IPS-20b (cell line): ENCODE data around the gene ROR1.

Experiments
- H3K27ac ChIP-seq: one replicate; pipeline ENCODE4 v1.5.1; 2013; ENCODE audit warnings: low read length
- H3K27me3 ChIP-seq: 2 replicates; pipeline ENCODE4 v1.6.1; 2013; ENCODE audit warnings: mild to moderate bottlenecking, low read length, inconsistent platforms; ENCODE audit not compliant: insufficient read depth
- H3K36me3 ChIP-seq: 2 replicates; pipeline ENCODE4 v1.6.1; 2013; ENCODE audit warnings: low read depth, mild to moderate bottlenecking, inconsistent platforms, low read length, moderate library complexity; ENCODE audit not compliant: insufficient read depth
- H3K4me1 ChIP-seq: 2 replicates; pipeline ENCODE4 v1.6.1; 2013; ENCODE audit warnings: mild to moderate bottlenecking, control low read depth, inconsistent platforms, low read length, moderate library complexity; ENCODE audit not compliant: insufficient read depth
- H3K4me3 ChIP-seq: 2 replicates; pipeline ENCODE4 v1.5.1; 2013; ENCODE audit warnings: mild to moderate bottlenecking, low read length, inconsistent platforms
- H3K9ac ChIP-seq: 2 replicates; pipeline ENCODE4 v1.6.1; 2013; ENCODE audit warnings: low read depth, mild to moderate bottlenecking, inconsistent platforms, low read length, moderate library complexity
- H3K9me3 ChIP-seq: 2 replicates; pipeline ENCODE4 v1.6.1; 2013; ENCODE audit warnings: mild to moderate bottlenecking, low read depth, low read length, inconsistent platforms; ENCODE audit not compliant: insufficient read depth

ROR1 gene

DNA sequence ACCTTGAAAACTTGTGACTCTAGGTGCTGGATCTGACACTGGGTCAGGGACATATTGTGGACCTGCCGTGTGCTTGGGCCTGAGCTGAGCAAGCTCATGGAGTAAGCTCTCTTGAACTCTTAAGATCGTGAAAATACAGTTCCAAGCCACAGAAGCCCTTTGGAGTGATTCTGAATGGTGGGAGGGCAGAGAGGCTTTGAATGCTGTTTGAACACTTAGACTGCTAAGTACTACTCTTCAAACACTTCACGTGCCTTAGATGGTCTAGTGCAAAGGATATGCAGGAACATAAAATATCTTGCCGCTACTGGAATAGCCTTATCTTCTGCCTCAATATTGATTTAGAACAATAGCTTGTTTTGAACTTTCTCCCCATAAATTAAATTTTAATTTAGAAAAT lies 21.6 kb downstream of the ROR1 start:
- H3K9me3 ChIP-seq: no peaks in the 10 kb centered on the region
- peak overlapping the region; percentile 0; the same call in 1 of the 2 replicates for H3K4me3 ChIP-seq
- H3K27ac ChIP-seq: peak overlapping the region; percentile 35
- no peaks in the 10 kb centered on the region for H3K27me3 ChIP-seq
- H3K36me3 ChIP-seq: peaks cover 7% of the 10 kb centered on the region; the same call in 1 of the 2 replicates
- peaks cover 78% of the 10 kb centered on the region for H3K4me1 ChIP-seq
- peak overlapping the region; percentile 8; the same call in 1 of the 2 replicates for H3K9ac ChIP-seq

DNA sequence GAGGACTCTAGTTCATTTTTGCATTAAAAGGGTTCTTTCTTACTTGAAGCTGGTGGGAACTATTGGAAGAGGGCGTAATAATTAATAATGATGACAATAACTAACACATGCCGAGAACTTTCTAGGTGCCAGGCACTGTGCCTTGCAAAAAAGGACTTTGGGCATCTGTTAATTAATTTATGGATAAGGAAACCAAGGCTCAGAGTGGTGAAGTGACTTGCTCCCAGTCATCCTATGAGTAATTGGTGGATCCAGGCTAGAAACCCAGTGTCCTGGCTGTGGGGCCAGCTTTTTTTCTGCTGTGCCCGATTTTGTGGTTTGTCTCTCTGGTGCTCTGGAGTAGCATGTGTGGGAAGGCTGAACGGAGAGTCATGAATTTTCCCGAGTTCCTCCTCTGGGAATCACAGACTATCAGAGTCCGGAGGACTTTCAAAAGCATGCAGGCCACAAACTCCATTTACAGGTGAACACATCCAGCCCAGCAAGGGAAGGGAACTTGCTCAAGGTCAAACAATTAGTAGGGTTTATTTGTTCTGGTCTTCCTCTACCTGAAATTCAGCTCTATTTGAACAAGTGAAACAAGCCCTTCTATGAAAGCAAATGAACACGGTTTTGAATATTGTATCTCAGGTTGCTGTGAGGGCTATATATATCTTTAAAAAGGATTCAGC lies 23.4 kb downstream of the ROR1 start:
- H3K4me1 ChIP-seq: peaks cover 67% of the 10 kb centered on the region
- H3K27me3 ChIP-seq: no peaks in the 10 kb centered on the region
- no peak overlapping the region; the same call in 1 of the 2 replicates for H3K9ac ChIP-seq
- peaks cover 3% of the 10 kb centered on the region; the same call in 1 of the 2 replicates for H3K36me3 ChIP-seq
- no peak overlapping the region for H3K4me3 ChIP-seq
- H3K9me3 ChIP-seq: no peaks in the 10 kb centered on the region
- H3K27ac ChIP-seq: no peak overlapping the region

DNA sequence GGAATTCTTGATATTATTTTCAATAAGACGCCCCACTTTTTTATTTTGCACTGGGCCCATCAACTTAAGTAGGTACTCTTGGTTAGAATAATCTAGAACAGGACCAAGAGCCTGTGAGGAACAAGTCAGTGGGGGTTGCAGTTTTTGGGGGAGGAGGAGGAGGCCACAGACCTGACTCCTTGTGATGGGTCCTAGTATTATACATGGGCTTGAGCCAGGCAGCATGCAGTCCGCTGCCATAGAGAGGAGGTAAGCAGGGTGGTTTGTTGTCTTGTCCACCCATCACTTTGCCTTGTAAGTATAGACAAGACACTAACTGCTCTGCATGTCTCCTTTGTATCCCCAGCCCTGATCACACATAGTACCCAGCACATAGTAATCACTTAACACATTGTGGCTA lies 24.5 kb downstream of the ROR1 start:
- Histone ChIP-seq H3K36me3 (peaks cover 3% of the 10 kb centered on the region; the same call in 1 of the 2 replicates), H3K4me1 (peaks cover 63% of the 10 kb centered on the region), H3K9me3 (no peaks in the 10 kb centered on the region)

DNA sequence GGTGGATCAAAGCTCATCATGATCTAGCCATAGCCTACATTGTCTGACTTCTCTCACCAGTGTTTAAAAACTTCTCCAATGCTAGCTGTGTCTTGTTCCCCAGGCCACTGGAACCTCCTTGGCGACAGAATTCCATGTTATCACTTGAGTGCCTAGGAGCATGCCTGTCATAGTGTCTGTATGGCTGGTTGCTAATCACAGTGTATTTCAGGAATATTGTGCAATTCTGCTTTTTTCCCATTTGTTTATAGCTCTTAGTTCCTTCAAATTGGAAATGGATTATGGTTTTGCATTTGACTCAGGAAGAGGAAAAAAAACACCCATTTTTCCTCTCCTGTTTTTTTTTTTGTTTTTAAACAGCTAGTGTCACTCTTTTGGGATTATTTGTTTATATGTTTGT lies 25.5 kb downstream of the ROR1 start:
- Histone ChIP-seq H3K27me3 (no peaks in the 10 kb centered on the region), H3K9ac (no peak overlapping the region), H3K27ac (no peak overlapping the region), H3K36me3 (no peaks in the 10 kb centered on the region; the same call in 1 of the 2 replicates), H3K4me1 (peaks cover 53% of the 10 kb centered on the region), H3K4me3 (no peak overlapping the region), H3K9me3 (no peaks in the 10 kb centered on the region)

More for the DNA sequence above, 24.5 kb downstream of the ROR1 start:
- H3K27me3 ChIP-seq: no peaks in the 10 kb centered on the region
- no peak overlapping the region for H3K9ac ChIP-seq
- no peak overlapping the region for H3K27ac ChIP-seq
- no peak overlapping the region for H3K4me3 ChIP-seq

DNA sequence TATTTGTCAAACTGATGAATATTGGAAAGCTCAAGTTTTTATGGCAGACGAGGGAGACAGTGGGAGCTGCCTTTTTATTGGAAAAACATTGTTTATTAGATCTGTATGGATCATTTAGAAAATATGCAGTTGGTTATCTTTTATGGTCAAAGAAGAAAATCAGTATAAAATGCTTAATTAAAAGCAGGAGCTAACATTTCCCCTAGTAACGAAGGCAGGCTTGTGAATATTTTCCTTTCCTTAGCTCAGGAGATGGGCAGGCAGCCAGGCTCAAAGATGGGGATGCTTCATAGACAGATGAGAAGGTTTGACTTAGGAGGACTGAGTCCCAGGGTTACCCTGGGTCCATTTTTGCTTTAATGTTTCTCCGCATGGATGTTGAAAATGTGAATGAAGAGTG lies 26.0 kb downstream of the ROR1 start:
- no peaks in the 10 kb centered on the region; the same call in 1 of the 2 replicates for H3K36me3 ChIP-seq
- H3K27ac ChIP-seq: no peak overlapping the region
- peaks cover 50% of the 10 kb centered on the region for H3K4me1 ChIP-seq
- no peak overlapping the region for H3K4me3 ChIP-seq
- H3K9ac ChIP-seq: no peak overlapping the region
- no peaks in the 10 kb centered on the region for H3K9me3 ChIP-seq
- no peaks in the 10 kb centered on the region for H3K27me3 ChIP-seq

DNA sequence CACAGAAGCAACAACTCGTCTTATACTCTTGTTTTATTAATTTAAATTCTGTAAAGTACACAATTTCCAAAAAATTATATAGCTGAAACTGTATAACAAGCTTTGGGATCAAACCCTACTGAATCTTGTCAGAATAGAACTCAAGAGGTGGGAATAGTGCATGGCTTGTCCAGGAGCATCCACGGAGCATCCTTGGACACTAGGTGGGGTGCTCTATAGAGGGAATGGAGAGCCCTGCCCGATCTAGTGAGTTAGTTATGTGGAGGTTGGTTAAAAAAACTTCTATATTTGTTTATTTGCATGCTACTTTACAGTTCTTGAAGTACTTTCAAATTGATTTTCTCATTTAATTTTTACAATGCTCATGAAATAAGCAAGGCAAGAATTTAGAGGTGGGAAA lies 28.3 kb downstream of the ROR1 start:
- Histone ChIP-seq H3K27ac (no peak overlapping the region), H3K36me3 (no peaks in the 10 kb centered on the region; the same call in 1 of the 2 replicates), H3K9ac (no peak overlapping the region), H3K9me3 (no peaks in the 10 kb centered on the region), H3K4me3 (no peak overlapping the region), H3K4me1 (peaks cover 34% of the 10 kb centered on the region), H3K27me3 (no peaks in the 10 kb centered on the region)

DNA sequence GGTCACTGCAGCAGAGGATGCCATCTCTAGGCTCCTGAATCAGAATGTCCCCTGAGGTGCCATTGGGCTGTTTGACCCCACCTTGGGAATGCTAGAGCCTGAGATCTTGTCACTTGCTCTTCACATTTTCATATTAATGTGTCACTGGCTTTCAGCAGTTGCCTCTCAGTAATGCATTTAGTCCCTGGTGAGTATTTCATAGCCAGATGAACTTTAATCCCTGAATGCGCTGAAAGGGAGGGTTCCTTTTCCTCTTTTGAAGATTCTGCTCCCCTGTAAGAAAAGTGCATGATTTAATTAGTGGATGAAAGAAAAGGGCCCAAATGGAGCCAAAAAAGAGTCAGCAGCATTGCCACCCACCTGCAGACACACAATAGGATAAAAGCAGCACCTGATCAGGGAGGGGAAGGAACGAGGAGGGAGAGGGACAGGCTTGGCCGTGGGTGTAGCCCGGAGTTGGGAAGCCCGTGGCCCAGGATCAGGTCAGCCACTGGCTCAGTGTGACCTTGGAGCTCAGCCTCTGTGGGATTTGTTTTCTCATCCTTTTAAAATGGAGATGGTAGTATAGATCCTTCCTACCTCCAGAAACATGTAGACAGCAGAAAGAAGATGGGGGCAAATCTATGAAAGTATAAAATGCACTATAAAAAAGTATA lies 31.1 kb downstream of the ROR1 start:
- Histone ChIP-seq H3K36me3 (no peaks in the 10 kb centered on the region), H3K9ac (no peak overlapping the region), H3K27ac (peak overlapping the region; percentile 35), H3K9me3 (no peaks in the 10 kb centered on the region), H3K4me3 (peak overlapping the region; percentile 34; the same call in 1 of the 2 replicates), H3K4me1 (peaks cover 30% of the 10 kb centered on the region; the same call in 1 of the 2 replicates), H3K27me3 (no peaks in the 10 kb centered on the region)

DNA sequence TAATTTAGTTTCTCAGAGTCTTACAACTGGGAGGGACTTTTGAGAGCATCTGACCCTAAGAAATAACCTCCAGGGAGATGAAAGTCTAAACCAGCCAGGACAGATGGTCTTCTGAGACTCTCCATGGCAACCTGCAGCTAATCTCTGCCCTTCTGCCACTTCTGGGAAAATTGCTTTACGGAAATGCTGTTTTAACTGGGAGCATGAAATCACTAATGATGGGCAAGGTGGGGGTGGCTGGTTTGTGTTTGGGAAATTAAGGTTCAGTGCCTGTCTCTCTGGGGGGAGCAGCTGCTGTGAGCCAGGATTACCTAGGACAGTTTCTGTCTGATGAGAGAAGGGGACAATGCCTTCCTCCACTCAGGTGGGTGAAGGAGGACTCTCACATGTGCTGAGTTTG lies 33.2 kb downstream of the ROR1 start:
- H3K4me1 ChIP-seq: peaks cover 27% of the 10 kb centered on the region; the same call in 1 of the 2 replicates
- H3K27ac ChIP-seq: no peak overlapping the region
- H3K27me3 ChIP-seq: no peaks in the 10 kb centered on the region
- no peaks in the 10 kb centered on the region for H3K9me3 ChIP-seq
- H3K4me3 ChIP-seq: no peak overlapping the region
- no peaks in the 10 kb centered on the region; the same call in 1 of the 2 replicates for H3K36me3 ChIP-seq
- no peak overlapping the region for H3K9ac ChIP-seq

DNA sequence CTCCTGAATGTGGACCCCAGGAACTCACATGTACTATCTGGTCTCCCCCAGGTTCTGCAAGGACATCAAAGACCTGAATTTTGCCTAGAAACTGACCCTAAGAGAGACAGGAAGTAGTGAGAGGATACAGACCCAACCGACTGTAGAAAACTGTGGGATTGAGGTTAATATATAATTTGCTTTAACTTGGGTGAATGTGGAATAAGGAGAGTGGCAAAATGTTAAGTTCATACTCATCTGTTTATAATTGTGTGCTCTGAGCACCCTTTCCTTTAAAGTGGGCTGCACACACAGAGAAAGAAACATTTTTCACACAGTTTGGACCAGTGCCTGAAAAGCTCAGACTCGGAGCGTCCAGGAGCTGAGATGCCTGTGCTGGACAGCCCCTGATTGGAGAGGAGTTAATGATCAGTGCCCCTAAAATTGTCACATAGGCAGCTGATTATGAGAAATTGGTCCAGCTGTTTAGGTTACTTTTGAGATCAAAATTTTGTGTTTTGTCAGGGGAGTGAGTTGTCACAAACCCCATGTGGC lies 37.2 kb downstream of the ROR1 start:
- Histone ChIP-seq H3K9me3 (peaks cover 11% of the 10 kb centered on the region), H3K9ac (no peak overlapping the region)

DNA sequence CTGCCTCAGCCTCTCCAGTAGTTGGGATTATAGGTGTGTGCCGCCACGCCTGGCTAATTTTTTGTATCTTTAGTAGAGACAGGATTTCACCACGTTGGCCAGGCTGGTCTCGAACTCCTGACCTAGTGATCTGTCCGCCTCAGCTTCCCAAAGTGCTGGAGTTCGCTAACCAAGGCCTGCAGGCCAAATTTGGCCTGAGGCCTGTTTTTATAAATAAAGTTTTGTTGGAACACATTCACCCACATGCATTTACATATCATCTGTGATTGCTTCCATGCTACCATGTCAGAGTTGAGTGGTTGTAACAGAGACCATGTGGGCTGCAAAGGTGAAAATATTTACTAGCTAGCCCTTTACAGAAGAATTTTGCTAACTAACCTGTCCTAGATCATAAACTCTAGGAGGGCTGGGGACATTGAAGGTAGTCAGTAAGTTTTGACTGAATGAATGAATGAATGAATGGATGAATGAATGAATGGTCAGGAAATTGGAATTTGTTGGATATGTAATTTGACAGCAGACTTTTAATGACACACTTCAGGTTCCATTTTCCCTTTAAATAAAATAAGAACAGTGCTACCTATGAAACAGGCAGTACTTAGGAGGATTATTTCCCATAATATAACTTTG lies 38.4 kb downstream of the ROR1 start:
- Histone ChIP-seq H3K4me1 (peaks cover 25% of the 10 kb centered on the region; the same call in 1 of the 2 replicates), H3K36me3 (peaks cover 12% of the 10 kb centered on the region; the same call in 1 of the 2 replicates), H3K9ac (no peak overlapping the region), H3K9me3 (peaks cover 12% of the 10 kb centered on the region), H3K27me3 (no peaks in the 10 kb centered on the region), H3K27ac (no peak overlapping the region), H3K4me3 (no peak overlapping the region)

More for the DNA sequence above, 37.2 kb downstream of the ROR1 start:
- H3K27ac ChIP-seq: no peak overlapping the region
- no peak overlapping the region for H3K4me3 ChIP-seq
- H3K27me3 ChIP-seq: no peaks in the 10 kb centered on the region
- H3K4me1 ChIP-seq: peaks cover 18% of the 10 kb centered on the region; the same call in 1 of the 2 replicates
- H3K36me3 ChIP-seq: peaks cover 11% of the 10 kb centered on the region; the same call in 1 of the 2 replicates

DNA sequence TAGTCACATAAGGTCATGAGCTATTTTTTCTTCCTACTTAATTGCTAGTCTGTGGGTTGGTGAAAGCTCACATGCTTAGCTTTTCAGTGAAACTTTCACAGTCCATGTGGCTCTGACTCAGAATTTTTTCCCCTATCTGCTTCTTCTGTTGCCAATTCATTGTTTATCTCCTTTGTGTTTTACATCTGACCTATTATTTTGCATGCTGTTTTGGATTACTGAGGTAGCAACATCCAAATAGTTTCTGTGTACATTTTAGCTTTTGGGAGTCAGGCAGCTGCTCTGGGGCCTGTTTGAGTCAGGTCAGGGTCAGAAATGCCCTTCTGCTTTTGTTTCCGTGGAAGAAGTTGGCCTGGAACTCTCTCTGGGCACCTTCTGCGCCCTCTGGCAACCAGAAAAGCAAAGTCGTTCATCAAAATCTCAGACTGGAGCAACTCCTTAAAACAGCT lies 40.0 kb downstream of the ROR1 start:
- no peaks in the 10 kb centered on the region for H3K27me3 ChIP-seq
- H3K4me3 ChIP-seq: no peak overlapping the region
- no peak overlapping the region for H3K27ac ChIP-seq
- no peak overlapping the region for H3K9ac ChIP-seq
- peaks cover 12% of the 10 kb centered on the region for H3K9me3 ChIP-seq
- peaks cover 40% of the 10 kb centered on the region; the same call in 1 of the 2 replicates for H3K4me1 ChIP-seq
- peaks cover 12% of the 10 kb centered on the region; the same call in 1 of the 2 replicates for H3K36me3 ChIP-seq
